Right ventricle myocardium inferior (tissue), 1 donor: Measurements from ENCODE around the gene PGAP1. TPM values are rescaled to one million over a fixed set of nuclear protein-coding genes. Genes with fewer than 3 reads are reported as not detected.

Experiments used
- ATAC-seq: fragments of 200-7000 bp; cut with Tn5 transposase; one replicate; pipeline ENCODE4 v1.9.1; 2020; ENCODE audit warnings: mild to moderate bottlenecking, moderate library complexity
- DNase-seq: peaks from one replicate; pipeline ENCODE4 v3.0.0; 2021; ENCODE audit errors: missing footprints
- intact Hi-C: fragments of 100-400 bp; cut with DNase I; formaldehyde crosslinking; loops from one replicate; pipeline ENCODE4 v1.11.0; 2022
- long read RNA-seq: library from polyadenylated mRNA; unstranded; transcript quantifications from one replicate; pipeline ENCODE4 v2.0.0, GENCODE V29; 2021
- total RNA-seq: library from RNA; stranded (reverse); fragmentation: NEBNext Ultra II Directional; extraction: Animal tissue kit (Norgen Biotek cat#: 25700); gene quantifications from one replicate; pipeline ENCODE4 v1.2.1, GENCODE V29; 2021
- donor health status: DM: no; HTN: yes; CAD: no; lungs with severe emphysema.

Gene PGAP1, protein sequence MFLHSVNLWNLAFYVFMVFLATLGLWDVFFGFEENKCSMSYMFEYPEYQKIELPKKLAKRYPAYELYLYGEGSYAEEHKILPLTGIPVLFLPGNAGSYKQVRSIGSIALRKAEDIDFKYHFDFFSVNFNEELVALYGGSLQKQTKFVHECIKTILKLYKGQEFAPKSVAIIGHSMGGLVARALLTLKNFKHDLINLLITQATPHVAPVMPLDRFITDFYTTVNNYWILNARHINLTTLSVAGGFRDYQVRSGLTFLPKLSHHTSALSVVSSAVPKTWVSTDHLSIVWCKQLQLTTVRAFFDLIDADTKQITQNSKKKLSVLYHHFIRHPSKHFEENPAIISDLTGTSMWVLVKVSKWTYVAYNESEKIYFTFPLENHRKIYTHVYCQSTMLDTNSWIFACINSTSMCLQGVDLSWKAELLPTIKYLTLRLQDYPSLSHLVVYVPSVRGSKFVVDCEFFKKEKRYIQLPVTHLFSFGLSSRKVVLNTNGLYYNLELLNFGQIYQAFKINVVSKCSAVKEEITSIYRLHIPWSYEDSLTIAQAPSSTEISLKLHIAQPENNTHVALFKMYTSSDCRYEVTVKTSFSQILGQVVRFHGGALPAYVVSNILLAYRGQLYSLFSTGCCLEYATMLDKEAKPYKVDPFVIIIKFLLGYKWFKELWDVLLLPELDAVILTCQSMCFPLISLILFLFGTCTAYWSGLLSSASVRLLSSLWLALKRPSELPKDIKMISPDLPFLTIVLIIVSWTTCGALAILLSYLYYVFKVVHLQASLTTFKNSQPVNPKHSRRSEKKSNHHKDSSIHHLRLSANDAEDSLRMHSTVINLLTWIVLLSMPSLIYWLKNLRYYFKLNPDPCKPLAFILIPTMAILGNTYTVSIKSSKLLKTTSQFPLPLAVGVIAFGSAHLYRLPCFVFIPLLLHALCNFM
- total RNA-seq: 5.2 TPM
- long read RNA-seq, partial matches to known transcripts: 0 of 1 reads
- long read RNA-seq, other reads (novel, unspliced or antisense): 1 of 1 reads

DNA sequence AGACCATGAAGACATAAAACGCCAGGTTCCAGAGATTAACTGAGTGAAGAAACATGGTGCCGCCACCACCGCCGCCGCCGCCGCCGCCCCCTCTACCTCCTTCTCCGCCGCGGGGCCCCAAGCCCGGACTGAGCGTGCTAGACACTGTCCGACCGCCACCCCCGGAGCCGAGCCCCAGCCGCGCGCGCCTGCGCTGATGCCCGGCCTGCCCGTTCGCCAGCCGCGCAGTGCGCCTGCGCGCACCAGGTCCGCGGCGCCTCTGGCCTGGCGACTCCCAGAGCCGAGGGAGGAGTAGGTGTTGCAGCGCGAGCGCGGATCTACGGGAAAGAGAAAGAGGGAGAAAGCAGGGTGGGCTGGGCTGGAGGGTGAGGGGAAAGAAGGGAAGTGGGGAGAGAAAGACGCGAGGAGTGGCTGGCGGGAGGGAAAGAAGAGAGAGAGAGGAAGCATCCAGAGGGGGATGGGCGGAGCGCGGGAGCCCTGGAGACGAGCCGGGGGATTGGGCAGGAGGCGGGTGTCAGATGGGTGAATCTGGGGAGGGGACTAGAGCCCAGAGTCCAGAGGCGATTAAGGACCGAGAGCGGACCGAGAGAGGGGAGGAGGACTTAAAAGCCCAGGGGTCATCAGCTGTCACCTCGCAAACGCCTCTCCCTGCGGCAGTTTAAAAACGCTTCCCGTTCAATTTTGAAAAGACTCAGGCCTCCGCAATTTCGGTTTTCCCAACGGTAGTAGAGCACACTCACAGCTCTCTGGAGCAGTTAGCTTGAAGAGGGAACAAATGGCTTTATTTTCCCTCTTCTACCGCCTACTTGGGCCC lies at the start of gene PGAP1:
Gene PGAP1 (minus strand): TSS at position 146 of the 814 bp plus-strand sequence. CDS start 91 bp downstream, at position 55.
- peak; percentile 94 for DNase-seq
- intact Hi-C loops: no loop called here
- ATAC-seq: peak; percentile 99

DNA sequence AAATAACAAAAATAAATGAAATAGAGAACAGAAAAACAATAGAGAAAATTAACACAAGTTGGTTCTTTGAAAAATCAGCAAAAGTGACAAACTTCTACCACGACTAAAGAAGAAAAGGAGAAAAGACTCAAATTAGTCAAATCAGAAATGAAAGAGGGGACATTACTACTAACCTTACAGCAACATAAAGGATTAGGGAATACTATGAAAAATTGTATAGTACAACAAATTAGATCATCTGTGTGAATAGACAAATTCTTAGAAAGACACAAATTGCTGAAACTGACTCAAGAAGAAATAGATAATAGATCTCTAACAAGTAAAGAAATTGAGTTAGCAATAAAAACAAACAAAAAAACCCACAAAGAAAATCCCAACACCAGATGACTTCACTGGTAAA lies 48.5 kb upstream of the PGAP1 start:
- DNase-seq: no peak
- no peak for ATAC-seq
- intact Hi-C loops: no loop called here

DNA sequence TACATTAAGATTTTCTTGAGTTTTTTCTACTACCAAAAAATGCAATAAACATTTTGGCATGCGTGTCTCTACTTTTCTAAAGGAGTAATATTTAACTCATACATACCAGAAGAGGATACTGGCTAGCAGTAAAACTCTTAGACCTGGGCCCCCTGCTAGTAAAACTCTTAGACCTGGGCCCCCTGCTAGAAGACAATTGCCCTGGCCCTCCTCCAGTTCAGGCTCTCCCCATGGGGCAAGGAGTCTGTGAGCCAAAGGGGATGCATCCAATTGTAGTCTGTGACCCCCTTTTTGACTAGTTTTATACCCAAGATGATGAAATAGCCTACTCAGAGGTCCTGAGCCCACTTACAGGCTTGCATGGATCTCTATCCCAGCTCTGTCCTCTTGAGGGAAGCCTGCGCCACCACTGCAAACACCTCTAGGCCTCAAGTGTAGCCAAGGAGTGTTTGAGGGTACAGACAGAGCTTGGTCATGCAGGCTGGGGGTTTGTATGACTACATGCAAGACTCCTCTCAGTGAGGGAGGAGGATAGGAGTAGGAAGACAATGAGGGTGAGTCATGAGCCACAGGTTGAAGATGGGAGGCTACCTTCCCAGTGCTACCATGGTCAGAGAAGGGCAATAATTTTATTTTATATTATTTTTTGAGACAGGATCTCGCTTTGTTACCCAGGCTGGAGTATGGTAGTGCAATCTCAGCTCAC lies 45.2 kb upstream of the PGAP1 start:
- ATAC-seq: no peak
- no peak for DNase-seq
- intact Hi-C loops: no loop called here

DNA sequence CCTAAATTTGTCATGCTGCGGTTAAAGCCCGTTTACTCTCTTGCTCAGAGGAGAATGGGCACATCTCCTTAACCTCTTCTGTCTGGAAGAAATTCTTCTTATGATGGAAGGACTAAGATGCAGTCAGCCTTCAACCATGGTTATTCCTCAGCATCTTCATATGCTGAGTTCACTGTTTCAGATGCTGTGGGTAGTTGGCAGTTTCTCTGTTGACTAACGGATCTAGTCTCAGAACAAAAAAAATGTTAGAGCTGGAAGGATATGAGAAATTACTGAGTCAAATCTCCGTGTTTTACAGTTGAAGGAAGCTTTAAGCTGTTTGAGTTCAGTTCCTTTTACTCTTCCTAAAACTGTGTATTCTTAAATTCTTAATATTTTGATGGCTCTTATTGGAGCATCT lies 43.6 kb upstream of the PGAP1 start:
- no peak for ATAC-seq
- intact Hi-C loops: no loop called here

DNA sequence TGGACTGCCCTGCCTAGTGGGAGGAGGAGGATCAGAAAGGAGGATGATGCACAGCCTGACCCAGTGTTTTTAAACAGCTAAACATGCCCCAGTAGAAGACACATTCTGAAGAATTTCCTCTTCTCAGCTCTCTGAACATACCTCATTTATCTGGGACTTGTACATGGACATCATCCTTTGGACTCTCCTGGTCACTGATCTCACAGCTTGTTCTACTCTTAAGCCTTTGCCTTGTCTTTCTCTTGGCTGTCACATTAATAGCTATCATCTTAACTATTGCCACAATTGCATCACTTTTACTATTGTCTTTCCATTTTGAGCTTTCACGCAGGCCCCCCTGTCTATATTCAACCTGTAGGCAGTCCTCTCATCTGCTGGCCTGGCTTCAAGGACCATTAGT lies 42.0 kb upstream of the PGAP1 start:
- ATAC-seq (no peak), DNase-seq (no peak)
- intact Hi-C loops: no loop called here

More for the DNA sequence above, 43.6 kb upstream of the PGAP1 start:
- DNase-seq: no peak

DNA sequence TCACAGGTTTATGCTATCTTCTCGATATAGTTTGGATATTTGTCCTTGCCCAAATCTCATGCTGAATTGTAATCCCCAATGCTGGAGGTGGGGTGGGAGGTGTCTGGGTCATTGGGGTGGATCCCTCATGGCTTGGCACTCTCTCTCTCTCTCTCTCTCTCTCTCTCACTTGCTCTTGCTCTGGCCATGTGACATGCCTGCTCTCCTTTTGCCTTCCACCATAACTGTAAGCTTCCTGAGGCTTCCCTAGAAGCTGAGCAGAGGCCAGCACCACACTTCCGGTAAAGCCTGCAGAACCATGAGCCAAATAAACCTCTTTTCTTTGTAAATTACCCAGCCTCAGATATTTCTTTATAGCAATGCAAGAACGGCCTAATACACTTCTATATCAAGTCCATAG lies 41.3 kb upstream of the PGAP1 start:
- no peak for ATAC-seq
- DNase-seq: no peak
- intact Hi-C loops: no loop called here

DNA sequence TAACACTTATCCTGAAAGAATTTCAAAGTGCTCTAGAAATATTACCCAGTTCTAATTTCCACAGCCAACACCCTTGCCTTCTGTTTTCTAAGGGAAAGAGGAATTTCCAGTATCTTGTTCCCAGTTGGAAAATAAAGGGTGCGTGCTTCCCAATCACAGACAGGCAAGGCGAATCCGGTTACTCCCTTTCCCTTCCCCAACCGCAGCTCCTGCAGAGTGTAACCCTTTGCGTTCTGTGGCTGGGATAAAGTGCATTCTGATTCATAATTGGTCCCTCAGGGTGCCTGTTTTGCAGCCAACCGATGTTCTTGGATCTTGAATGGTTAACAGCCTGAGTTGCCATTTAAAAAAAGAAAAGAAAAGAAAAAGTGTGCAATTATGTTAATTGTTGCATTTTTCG lies 40.6 kb upstream of the PGAP1 start:
- peak; percentile 56 for ATAC-seq
- intact Hi-C loops: no loop called here
- no peak for DNase-seq

DNA sequence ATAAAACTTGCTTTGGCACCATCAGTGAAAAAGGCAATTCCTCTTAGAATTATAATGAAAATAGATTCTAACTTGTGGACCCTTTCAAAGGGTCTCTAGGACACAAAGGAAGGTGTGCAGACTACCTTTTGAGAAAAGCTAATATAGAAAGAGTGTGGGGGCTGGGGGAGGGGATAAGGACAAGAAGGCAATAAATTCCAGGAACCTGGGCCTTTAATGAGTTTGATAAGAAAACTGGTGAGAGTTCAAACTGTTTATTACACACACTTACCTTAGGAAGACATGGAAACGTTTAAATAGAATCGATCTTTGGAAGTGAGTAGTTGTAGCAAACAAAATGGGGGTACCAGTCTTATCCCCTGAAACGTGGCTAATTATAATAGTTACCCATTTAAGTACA lies 39.6 kb upstream of the PGAP1 start:
- no peak for ATAC-seq
- intact Hi-C loops: no loop called here

DNA sequence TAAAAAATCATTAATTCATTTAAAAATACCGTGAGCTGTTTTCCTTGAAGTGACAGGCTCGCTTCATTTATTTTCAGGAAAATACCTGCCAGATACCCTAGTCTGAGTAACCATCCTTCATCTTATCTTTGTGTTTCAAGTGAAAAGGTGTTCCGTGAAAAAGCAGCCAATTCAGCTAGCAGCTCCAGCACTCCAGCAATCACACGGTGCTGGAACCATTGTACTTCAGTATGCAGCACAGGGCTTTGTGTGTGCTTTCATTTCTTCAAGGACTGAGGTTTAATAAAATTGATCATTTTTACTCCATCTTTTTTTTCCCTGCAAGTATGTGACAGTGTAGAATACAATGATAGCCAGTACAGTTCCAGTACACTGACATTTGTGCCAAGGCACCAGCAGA lies 39.1 kb upstream of the PGAP1 start:
- intact Hi-C loops: no loop called here
- no peak for ATAC-seq

More for the DNA sequence above, 39.6 kb upstream of the PGAP1 start:
- no peak for DNase-seq

DNA sequence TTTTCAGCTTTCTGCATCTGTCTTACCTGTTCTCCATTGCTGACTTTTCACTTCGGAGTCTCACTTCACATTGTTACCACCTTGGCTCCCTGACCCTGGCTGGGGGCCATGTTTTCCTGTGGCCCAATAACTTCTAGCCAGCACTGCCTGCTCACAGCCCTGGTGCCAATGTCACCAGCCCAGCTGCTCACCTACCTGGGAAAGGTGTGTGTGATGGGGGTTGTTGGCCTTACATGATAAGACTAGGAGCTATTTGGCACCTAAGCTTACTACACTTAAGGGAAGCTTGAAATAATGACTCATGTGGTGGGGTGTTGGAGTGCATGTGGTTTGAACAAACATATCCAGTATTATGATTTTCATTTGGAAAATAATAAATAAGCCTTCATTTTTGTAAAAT lies 37.5 kb upstream of the PGAP1 start:
- DNase-seq (no peak), ATAC-seq (no peak)
- intact Hi-C loops: no loop called here

More for the DNA sequence above, 39.1 kb upstream of the PGAP1 start:
- DNase-seq: no peak

DNA sequence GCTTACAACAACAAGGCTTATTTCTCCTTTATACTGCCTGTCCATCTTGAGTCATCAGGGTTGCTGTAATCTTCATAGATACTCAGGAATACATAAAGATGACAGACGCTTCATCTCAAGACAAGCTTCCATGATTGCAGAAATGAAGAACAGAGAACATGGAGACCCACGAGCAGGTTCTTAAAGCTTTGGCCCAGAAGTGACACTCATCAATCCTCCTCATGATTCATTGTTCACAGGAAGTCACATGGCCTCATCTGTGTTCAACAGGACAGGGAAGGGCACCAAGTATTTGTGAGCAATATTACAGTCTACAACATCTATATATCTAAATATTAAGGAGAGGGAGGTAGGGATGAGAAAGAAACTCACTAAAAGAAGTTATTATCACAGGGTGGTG lies 36.5 kb upstream of the PGAP1 start:
- DNase-seq (no peak), ATAC-seq (no peak)
- intact Hi-C loops: no loop called here

DNA sequence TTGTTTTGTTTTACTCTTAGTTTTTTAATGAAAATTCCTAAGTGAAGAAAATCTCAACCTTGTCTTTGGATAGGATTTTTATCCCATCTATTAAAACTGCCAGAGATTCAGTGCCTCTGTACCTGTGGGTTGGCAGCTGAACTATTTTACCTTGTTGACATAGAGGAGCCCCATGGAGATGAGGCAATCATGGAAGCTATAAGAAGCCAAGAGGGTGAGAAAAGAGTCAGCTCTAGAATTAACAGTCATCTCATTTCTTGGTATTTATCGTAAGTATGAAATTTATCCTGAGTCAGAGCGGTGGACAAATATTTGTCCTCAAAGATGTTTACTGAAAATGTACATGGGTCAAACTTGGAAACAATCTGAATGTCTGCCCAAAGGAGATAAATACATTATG lies 35.8 kb upstream of the PGAP1 start:
- DNase-seq: no peak
- intact Hi-C loops: no loop called here
- ATAC-seq: no peak

DNA sequence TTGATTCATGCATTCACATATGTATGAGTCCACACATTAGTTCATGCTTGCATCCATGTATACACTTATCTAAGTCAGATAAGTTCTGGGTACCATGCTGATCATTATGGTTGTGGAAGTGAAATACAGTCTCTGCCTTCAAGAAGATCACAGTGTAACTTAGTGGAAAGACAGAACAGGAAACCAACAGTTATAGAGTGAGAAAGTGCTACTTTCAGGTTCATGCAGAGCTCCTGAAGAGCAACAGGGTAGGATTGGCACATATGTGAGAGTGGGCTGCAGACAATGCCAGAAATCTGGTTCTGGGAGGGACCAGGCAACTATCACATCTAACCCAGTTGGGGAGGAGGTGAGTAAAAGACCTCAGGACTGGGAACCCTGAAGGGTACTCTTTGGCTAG lies 35.4 kb upstream of the PGAP1 start:
- ATAC-seq (no peak), DNase-seq (no peak)
- intact Hi-C loops: no loop called here

DNA sequence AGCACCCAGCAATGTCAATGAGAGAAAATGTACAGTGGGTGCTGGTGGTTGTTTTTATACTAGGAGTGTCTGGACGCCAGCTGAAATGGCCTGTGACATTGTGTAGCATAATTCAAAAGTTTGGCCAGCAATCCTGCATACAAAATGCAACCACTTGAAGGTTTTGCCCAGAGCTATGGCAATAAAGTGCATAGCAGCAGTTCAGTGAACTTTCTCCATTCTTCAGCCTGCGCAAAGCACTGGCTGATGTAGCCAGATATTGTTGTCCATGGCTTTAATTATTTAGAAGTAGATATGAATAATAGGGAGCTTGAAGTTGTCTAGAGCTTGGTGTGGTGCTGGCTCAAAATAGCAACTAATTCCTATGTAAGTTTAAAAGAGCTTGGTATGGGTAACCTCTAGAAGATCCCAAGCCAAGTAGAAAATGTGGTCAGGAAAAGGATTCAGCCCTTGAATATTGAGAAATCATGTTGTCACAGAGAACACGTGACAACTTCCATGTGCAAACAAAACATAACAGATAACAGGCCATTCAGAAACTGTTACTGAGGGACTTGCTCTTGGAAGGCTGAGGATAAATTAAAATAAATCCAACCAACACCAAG lies 33.3 kb upstream of the PGAP1 start:
- DNase-seq: no peak
- intact Hi-C loops: no loop called here
- ATAC-seq: no peak

DNA sequence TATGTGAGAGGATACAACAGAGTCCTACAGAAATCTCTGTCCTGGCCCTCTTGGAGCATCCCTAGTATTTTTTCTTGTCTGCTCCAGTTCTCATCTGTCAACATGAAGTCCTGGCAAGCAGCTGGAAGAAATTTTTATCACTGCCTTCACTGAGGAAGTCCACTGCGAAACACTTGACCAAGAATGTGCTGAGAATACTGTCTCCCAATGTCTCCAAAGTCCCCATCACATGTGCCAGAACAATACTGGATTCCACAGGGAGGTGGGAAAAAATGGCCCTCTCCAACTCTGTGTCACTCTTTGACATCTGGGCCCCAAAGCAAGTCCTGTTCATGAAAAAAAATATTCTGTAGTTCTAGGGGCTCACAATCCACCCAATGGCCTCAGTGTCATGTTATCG lies 32.8 kb upstream of the PGAP1 start:
- intact Hi-C loops: no loop called here
- ATAC-seq (no peak), DNase-seq (no peak)

DNA sequence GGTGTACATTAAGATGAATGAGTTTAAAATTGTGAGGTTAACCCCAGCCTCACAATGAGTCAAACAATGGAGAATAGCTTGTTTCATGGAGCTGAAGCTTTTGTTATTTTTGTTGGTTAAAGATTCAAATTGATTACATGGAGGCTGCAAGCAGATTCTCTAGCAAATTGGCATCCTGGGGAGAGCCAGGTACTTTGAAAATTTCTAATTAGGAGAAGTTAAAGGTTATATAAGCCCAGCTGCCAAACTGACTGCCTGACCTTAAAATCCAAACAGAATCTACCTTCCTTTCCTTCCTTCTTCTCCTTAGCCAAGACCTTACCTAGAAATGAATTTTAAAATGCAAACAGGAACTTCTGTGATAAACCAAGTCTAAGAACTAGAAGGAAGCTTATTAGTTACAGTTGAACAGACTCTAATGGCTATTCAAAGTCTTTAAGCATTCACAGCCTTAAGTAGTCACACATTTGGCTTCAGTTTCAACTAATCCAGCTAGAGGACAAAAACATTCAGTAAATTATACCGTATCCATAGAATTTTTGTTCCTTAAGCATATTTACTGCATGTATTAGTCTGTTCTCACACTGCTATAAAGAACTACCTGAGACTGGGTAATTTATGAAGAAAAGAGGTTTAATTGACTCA lies 31.5 kb upstream of the PGAP1 start:
- ATAC-seq (no peak), DNase-seq (no peak)
- intact Hi-C loops: no loop called here

DNA sequence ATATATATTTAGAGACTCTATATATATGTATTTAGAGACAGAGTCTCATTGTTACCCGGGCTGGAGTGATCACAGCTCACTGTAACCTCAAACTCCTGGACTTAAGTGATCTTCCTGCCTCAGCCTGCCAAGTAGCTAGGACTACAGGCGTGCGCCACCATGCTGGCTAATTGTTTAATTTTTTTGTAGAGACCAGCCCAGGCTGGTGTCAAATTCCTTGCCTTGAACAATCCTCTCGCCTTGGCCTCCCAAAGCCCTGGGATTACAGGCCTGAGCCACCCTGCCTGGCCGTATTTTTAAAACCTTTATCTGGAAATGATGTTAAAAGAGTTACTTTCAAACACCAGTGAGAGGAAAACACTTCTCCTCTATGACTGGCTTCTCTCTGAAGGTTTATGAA lies 30.9 kb upstream of the PGAP1 start:
- no peak for ATAC-seq

DNA sequence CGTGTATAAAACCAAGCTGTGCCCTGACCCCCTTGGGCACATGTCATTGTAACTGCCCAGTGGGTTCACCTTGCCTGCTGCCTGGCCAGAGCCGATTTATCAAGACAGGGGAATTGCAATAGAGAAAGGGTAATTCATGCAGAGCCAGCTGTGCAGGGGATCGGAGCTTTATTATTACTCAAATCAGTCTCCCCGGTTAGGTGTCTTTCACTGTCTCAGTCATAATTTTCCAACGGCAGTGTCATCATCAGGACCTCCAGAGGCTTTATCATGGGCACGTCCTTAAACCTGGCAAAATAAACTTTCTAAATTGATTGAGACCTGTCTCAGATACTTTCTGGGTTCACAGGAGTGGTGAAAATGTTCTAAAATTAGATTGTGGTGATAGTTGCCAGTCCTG lies 29.6 kb upstream of the PGAP1 start:
- ATAC-seq (no peak), DNase-seq (no peak)
- intact Hi-C loops: no loop called here

More for the DNA sequence above, 30.9 kb upstream of the PGAP1 start:
- DNase-seq: no peak
- intact Hi-C loops: no loop called here
